ENCODE data around the gene PPP1R3D.

GRCh38 chr20:59938221-59938620 lies 1.9 kb downstream of the PPP1R3D start:
- TF ChIP-seq POLR2A (IDR thresholded peaks at IDR 0.05; ENCODE audit: low read length), result no peak
- TF ChIP-seq GATA1 (IDR thresholded peaks at IDR 0.05; ENCODE audit: low read depth, low read length), result no peak

Data from erythroblast (primary cell).